Activated T-helper 1 cell treated with anti-CD3 and anti-CD28 coated beads, Interleukin-12 subunit alpha, Interleukin-12 subunit beta, Interleukin-2, Interleukin-4 antibody, amounts not matched to agents 30 ng/mL and 10 ng/mL and 1 ng/mL, durations not matched to agents 14 hours and 24 hours and 36 hours (primary cell): ENCODE measurements around the gene RGS17. TPM values are rescaled to one million over a fixed set of nuclear protein-coding genes. Genes with fewer than 3 reads are reported as not detected.
"Not testable (repeated sequence)": the region's sequence is repeated elsewhere in the genome, so short reads cannot be mapped to it uniquely, and the experiment has no call there.

Source experiments
- DNase-seq: peaks from one replicate; pipeline ENCODE4 v3.0.0; 2021; ENCODE audit warnings: low spot score
- H3K27ac Mint-ChIP-seq: one replicate; pipeline ENCODE4 v1.8.0; 2021; ENCODE audit warnings: mild to moderate bottlenecking, mixed read lengths
- H3K27me3 Mint-ChIP-seq: one replicate; pipeline ENCODE4 v1.8.0; 2022; ENCODE audit warnings: mild to moderate bottlenecking, moderate library complexity, mixed read lengths; ENCODE audit not compliant: insufficient read depth
- H3K36me3 Mint-ChIP-seq: one replicate; pipeline ENCODE4 v1.8.0; 2021; ENCODE audit warnings: low read depth, mixed read lengths
- H3K4me1 Mint-ChIP-seq: one replicate; pipeline ENCODE4 v1.8.0; 2021; ENCODE audit warnings: low read depth, mixed read lengths
- H3K4me3 Mint-ChIP-seq: one replicate; pipeline ENCODE4 v1.8.0; 2021; ENCODE audit warnings: mild to moderate bottlenecking, moderate library complexity, mixed read lengths
- H3K9me3 Mint-ChIP-seq: one replicate; pipeline ENCODE4 v1.8.0; 2021; ENCODE audit warnings: mixed read lengths
- intact Hi-C: fragments of 100-400 bp; cut with micrococcal nuclease; formaldehyde crosslinking; loops from one replicate; pipeline ENCODE4 v1.15.1; 2024
- total RNA-seq: library from RNA; stranded (reverse); gene quantifications from 2 replicates; pipeline ENCODE4 v1.2.3, GENCODE V29; 2022

Gene RGS17
- total RNA-seq, 1 donor from 2014 or later, result not detected

- Mint-ChIP-seq H3K27me3 (peaks cover 10% of the 10 kb centered on the region), H3K36me3 (peaks cover 30% of the 10 kb centered on the region), H3K4me1 (peaks cover 51% of the 10 kb centered on the region), H3K9me3 (no peaks in the 10 kb centered on the region), H3K4me3 (peak within 1 kb of the TSS; percentile 98), H3K27ac (peak within 1 kb of the TSS; percentile 91)
- DNase-seq, result peak; percentile 81
- intact Hi-C loops, result loop anchor here (1.0 kb wide), 5 partner anchors 8 to 1612 kb away; partner anchors contain the start of gene RMND1
These were observed 128.3 kb downstream of the RGS17 start, which contains the start of gene MTRF1L for GRCh38 chr6:153002613-153003365. Gene MTRF1L (minus strand): TSS chr6:153002709. CDS start chr6:153002685, 24 bp downstream.

GRCh38 chr6:153001767-153002612 is 129.1 kb downstream of the RGS17 start:
- DNase-seq, result peak; percentile 5
- Mint-ChIP-seq H3K4me3 (peak overlapping the region; percentile 98), H3K27ac (peak overlapping the region; percentile 86), H3K4me1 (peaks cover 55% of the 10 kb centered on the region), H3K27me3 (peaks cover 10% of the 10 kb centered on the region), H3K9me3 (no peaks in the 10 kb centered on the region), H3K36me3 (peaks cover 38% of the 10 kb centered on the region)
- intact Hi-C loops, result loop anchor here (1.0 kb wide), 4 partner anchors 8 to 1612 kb away; partner anchors contain the start of gene RMND1

GRCh38 chr6:153000790-153001189 is 130.3 kb downstream of the RGS17 start:
- H3K9me3 Mint-ChIP-seq, H3K27ac Mint-ChIP-seq, DNase-seq, intact Hi-C loops, H3K27me3 Mint-ChIP-seq: not testable (repeated sequence)
- Mint-ChIP-seq H3K4me3 (peak overlapping the region; percentile 98), H3K4me1 (peaks cover 67% of the 10 kb centered on the region), H3K36me3 (peaks cover 47% of the 10 kb centered on the region)

- Mint-ChIP-seq H3K36me3 (peaks cover 47% of the 10 kb centered on the region), H3K27ac (peak overlapping the region; percentile 69)
- intact Hi-C loops, result no loop called here
These were observed 130.8 kb downstream of the RGS17 start for GRCh38 chr6:153000243-153000642.

GRCh38 chr6:152999538-152999937 is 131.5 kb downstream of the RGS17 start:
- Mint-ChIP-seq H3K27ac (peak overlapping the region; percentile 9), H3K36me3 (peaks cover 47% of the 10 kb centered on the region), H3K4me3 (peak overlapping the region; percentile 40), H3K4me1 (peaks cover 73% of the 10 kb centered on the region)
- H3K27me3 Mint-ChIP-seq, H3K9me3 Mint-ChIP-seq, DNase-seq, intact Hi-C loops: not testable (repeated sequence)

More at GRCh38 chr6:153000243-153000642, 130.8 kb downstream of the RGS17 start:
- peak overlapping the region; percentile 98 for H3K4me3 Mint-ChIP-seq
- no peaks in the 10 kb centered on the region for H3K9me3 Mint-ChIP-seq
- peaks cover 2% of the 10 kb centered on the region for H3K27me3 Mint-ChIP-seq
- H3K4me1 Mint-ChIP-seq, result peaks cover 72% of the 10 kb centered on the region
- DNase-seq, result no peak

GRCh38 chr6:152993847-152994246 is 137.2 kb downstream of the RGS17 start:
- Mint-ChIP-seq H3K36me3 (peaks cover 49% of the 10 kb centered on the region), H3K9me3 (no peaks in the 10 kb centered on the region), H3K27ac (peak overlapping the region; percentile 73), H3K4me1 (peaks cover 53% of the 10 kb centered on the region), H3K27me3 (no peaks in the 10 kb centered on the region), H3K4me3 (peak overlapping the region; percentile 26)
- DNase-seq, result no peak
- intact Hi-C loops, result loop anchor here (1.0 kb wide), 1 partner anchor 8 kb away; the partner anchor contains the start of gene MTRF1L

- peaks cover 50% of the 10 kb centered on the region for H3K4me1 Mint-ChIP-seq
- H3K9me3 Mint-ChIP-seq, result no peaks in the 10 kb centered on the region
- peaks cover 49% of the 10 kb centered on the region for H3K36me3 Mint-ChIP-seq
- DNase-seq, result no peak
- peak overlapping the region; percentile 73 for H3K27ac Mint-ChIP-seq
- intact Hi-C loops, result no loop called here
- no peaks in the 10 kb centered on the region for H3K27me3 Mint-ChIP-seq
- peak overlapping the region; percentile 26 for H3K4me3 Mint-ChIP-seq
These were observed 137.7 kb downstream of the RGS17 start for GRCh38 chr6:152993431-152993830.

GRCh38 chr6:152986978-152987377 is 144.1 kb downstream of the RGS17 start:
- no peak overlapping the region for H3K4me3 Mint-ChIP-seq
- no peak overlapping the region for H3K27ac Mint-ChIP-seq
- no peaks in the 10 kb centered on the region for H3K9me3 Mint-ChIP-seq
- H3K36me3 Mint-ChIP-seq, result peaks cover 26% of the 10 kb centered on the region
- peaks cover 27% of the 10 kb centered on the region for H3K4me1 Mint-ChIP-seq
- intact Hi-C loops, result no loop called here
- DNase-seq, result no peak
- H3K27me3 Mint-ChIP-seq, result no peaks in the 10 kb centered on the region

- H3K36me3 Mint-ChIP-seq, result peaks cover 30% of the 10 kb centered on the region
These were observed 145.8 kb downstream of the RGS17 start for GRCh38 chr6:152985300-152985699.

GRCh38 chr6:152984513-152984872 is 146.6 kb downstream of the RGS17 start:
- peaks cover 28% of the 10 kb centered on the region for H3K36me3 Mint-ChIP-seq
- intact Hi-C loops, result loop anchor here (5.0 kb wide), 2 partner anchors 682 to 1748 kb away; partner anchors contain the start of gene SCAF8
- H3K4me3 Mint-ChIP-seq, result peak overlapping the region; percentile 96
- peaks cover 41% of the 10 kb centered on the region for H3K4me1 Mint-ChIP-seq
- peak overlapping the region; percentile 100 for H3K27ac Mint-ChIP-seq
- H3K27me3 Mint-ChIP-seq, result no peaks in the 10 kb centered on the region
- H3K9me3 Mint-ChIP-seq, result no peaks in the 10 kb centered on the region
- DNase-seq, result no peak

More at GRCh38 chr6:152985300-152985699, 145.8 kb downstream of the RGS17 start:
- H3K27me3 Mint-ChIP-seq, intact Hi-C loops, H3K27ac Mint-ChIP-seq, DNase-seq, H3K9me3 Mint-ChIP-seq: not testable (repeated sequence)
- H3K4me3 Mint-ChIP-seq, result peak overlapping the region; percentile 28
- peaks cover 37% of the 10 kb centered on the region for H3K4me1 Mint-ChIP-seq

GRCh38 chr6:152983637-152984512 is 147.2 kb downstream of the RGS17 start:
- H3K9me3 Mint-ChIP-seq, result no peaks in the 10 kb centered on the region
- H3K36me3 Mint-ChIP-seq, result peaks cover 30% of the 10 kb centered on the region
- peaks cover 46% of the 10 kb centered on the region for H3K4me1 Mint-ChIP-seq
- peak overlapping the region; percentile 96 for H3K4me3 Mint-ChIP-seq
- intact Hi-C loops, result loop anchor here (2.0 to 5.0 kb wide), 4 partner anchors 682 to 1748 kb away; partner anchors contain the start of genes RMND1, SCAF8 and ZBTB2
- no peaks in the 10 kb centered on the region for H3K27me3 Mint-ChIP-seq
- DNase-seq, result peak; percentile 62
- peak overlapping the region; percentile 100 for H3K27ac Mint-ChIP-seq
